ENCODE data around the gene OR4C45.
"Not testable (repeated sequence)": the region's sequence is repeated elsewhere in the genome, so short reads cannot be mapped to it uniquely, and the experiment has no call there.

DNA sequence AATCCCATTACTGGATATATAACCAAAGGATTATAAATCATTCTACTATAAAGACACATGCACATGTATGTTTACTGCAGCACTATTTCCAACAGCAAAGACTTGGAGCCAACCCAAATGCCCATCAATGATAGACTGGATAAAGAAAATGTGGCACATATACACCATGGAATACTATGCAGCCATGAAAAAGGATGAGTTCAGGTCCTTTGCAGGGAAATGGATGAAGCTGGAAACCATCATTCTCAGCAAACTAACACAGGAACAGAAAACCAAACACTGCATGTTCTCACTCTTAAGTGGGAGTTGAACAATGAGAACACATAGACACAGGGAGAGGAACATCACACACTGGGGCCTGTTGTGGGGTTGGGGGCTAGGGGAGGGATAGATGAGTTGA, 3.6 kb downstream of the OR4C45 start:
- TF ChIP-seq, protein P1, sequence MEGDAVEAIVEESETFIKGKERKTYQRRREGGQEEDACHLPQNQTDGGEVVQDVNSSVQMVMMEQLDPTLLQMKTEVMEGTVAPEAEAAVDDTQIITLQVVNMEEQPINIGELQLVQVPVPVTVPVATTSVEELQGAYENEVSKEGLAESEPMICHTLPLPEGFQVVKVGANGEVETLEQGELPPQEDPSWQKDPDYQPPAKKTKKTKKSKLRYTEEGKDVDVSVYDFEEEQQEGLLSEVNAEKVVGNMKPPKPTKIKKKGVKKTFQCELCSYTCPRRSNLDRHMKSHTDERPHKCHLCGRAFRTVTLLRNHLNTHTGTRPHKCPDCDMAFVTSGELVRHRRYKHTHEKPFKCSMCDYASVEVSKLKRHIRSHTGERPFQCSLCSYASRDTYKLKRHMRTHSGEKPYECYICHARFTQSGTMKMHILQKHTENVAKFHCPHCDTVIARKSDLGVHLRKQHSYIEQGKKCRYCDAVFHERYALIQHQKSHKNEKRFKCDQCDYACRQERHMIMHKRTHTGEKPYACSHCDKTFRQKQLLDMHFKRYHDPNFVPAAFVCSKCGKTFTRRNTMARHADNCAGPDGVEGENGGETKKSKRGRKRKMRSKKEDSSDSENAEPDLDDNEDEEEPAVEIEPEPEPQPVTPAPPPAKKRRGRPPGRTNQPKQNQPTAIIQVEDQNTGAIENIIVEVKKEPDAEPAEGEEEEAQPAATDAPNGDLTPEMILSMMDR (IDR thresholded peaks at IDR 0.05) = not testable (repeated sequence)
- TF ChIP-seq POLR2A, POLR2AphosphoS5 (IDR thresholded peaks at IDR 0.05): not testable (repeated sequence)

Data from prostate gland (tissue), 2 donors.